GM12878 (cell line): ENCODE data around the gene MCUB. TPM values are rescaled to one million over a fixed set of nuclear protein-coding genes. Genes with fewer than 3 reads are reported as not detected.

Experiments used
- ATAC-seq: fragments of 200-7000 bp; cut with Tn5 transposase; 3 replicates; pipeline ENCODE4 v1.9.1; 2020; ENCODE audit warnings: mild to moderate bottlenecking, moderate library complexity
- BruUV-seq: library from RNA; stranded (reverse); fragments of 400-500 nt; replicated peaks from 2 replicates; lab custom pipeline; 2021; lab: Mats Ljungman, UMichigan
- CTCF ChIA-PET: fragments of 300-600 bp; sonication (Branson Sonifier 250); formaldehyde crosslinking; extraction: SDS; loops from one replicate; lab custom pipeline; 2021; ENCODE audit warnings: inconsistent platforms; lab: Yijun Ruan, JAX
- POLR2A ChIA-PET: fragments of 350-600 bp; formaldehyde crosslinking; extraction: SDS; loops from one replicate; lab custom pipeline; 2021; ENCODE audit warnings: inconsistent platforms; lab: Charles Lee
- RAD21 ChIA-PET: fragments of 300-600 bp; sonication (Branson Sonifier 250); formaldehyde crosslinking; loops from one replicate; lab custom pipeline; 2023; ENCODE audit warnings: antibody characterized with exemption; ENCODE audit not compliant: unreplicated experiment; lab: Charles Lee
- SMC1A ChIA-PET: fragments of 300-600 bp; sonication (Branson Sonifier 250); formaldehyde crosslinking; loops from one replicate; lab custom pipeline; 2023; ENCODE audit not compliant: unreplicated experiment, uncharacterized antibody; lab: Charles Lee
- DNase-seq: peaks from one replicate; pipeline ENCODE4 v3.0.0-alpha.2; 2011; ENCODE audit warnings: low read depth, low spot score
- FAIRE-seq: peaks from 3 replicates; lab custom pipeline; 2011; peaks lifted over from hg19 to GRCh38; lab: Jason Lieb, UNC
- H2AFZ ChIP-seq: 2 replicates; pipeline ENCODE4 v1.6.0; 2011; ENCODE audit warnings: low read depth, low read length, control low read depth; ENCODE audit not compliant: control insufficient read depth
- H3K27ac ChIP-seq: 2 replicates; pipeline ENCODE4 v1.5.1; 2011; ENCODE audit warnings: control low read depth; ENCODE audit not compliant: control insufficient read depth, insufficient read depth
- H3K27me3 ChIP-seq, 2 experiments: replicated peaks in 1 of 2; 2 replicates each; pipeline versions ENCODE4 v1.6.0 to v1.6.1; 2011; ENCODE audit warnings: low read length in 1 of 2; ENCODE audit not compliant: control insufficient read depth in 2 of 2, insufficient read depth in 2 of 2
- H3K36me3 ChIP-seq, 2 experiments: 2 replicates each; pipeline ENCODE4 v1.5.1; 2011; ENCODE audit warnings: low read length in 1 of 2; ENCODE audit not compliant: control insufficient read depth in 2 of 2, insufficient read depth in 2 of 2
- H3K4me1 ChIP-seq: 2 replicates; pipeline ENCODE4 v1.6.1; 2011; ENCODE audit warnings: mild to moderate bottlenecking, low read length, moderate library complexity, mixed read lengths; ENCODE audit not compliant: control insufficient read depth, insufficient read depth
- H3K4me2 ChIP-seq: 2 replicates; pipeline ENCODE4 v1.6.0; 2011; ENCODE audit warnings: control low read depth; ENCODE audit not compliant: control insufficient read depth, insufficient read depth
- H3K4me3 ChIP-seq: fragments of 200-600 bp; sonication (generic); 2 replicates; pipeline ENCODE4 v1.5.1; 2016
- H3K79me2 ChIP-seq: 2 replicates; pipeline ENCODE4 v1.6.0; 2011; ENCODE audit warnings: low read length; ENCODE audit not compliant: control insufficient read depth, insufficient read depth
- H3K9ac ChIP-seq: 2 replicates; pipeline ENCODE4 v1.8.0; 2011; ENCODE audit warnings: low read length, control low read depth, mixed read lengths; ENCODE audit not compliant: control insufficient read depth, insufficient read depth
- H3K9me3 ChIP-seq: replicated peaks from 3 replicates; pipeline ENCODE4 v1.5.1; 2011; ENCODE audit warnings: mild to moderate bottlenecking, low read length; ENCODE audit not compliant: control insufficient read depth, insufficient read depth
- H4K20me1 ChIP-seq: 2 replicates; pipeline ENCODE4 v1.6.0; 2011; ENCODE audit not compliant: control insufficient read depth, insufficient read depth
- BRCA1 ChIP-seq: IDR thresholded peaks from 2 replicates; pipeline ENCODE4 v1.6.1; 2011; ENCODE audit warnings: low read depth, low read length, improper control_type of control experiment
- FOXK2 ChIP-seq: fragments of 450-650 bp; IDR thresholded peaks from 2 replicates; pipeline ENCODE4 v1.6.1; 2017; ENCODE audit warnings: mild to moderate bottlenecking, moderate library complexity
- IKZF1 ChIP-seq: fragments of 450-650 bp; conservative IDR thresholded peaks from 2 replicates; pipeline ENCODE4 v1.6.1; 2017; ENCODE audit warnings: antibody characterized with exemption, mild to moderate bottlenecking
- RAD21 ChIP-seq: IDR thresholded peaks from 2 replicates; pipeline ENCODE4 v1.6.1; 2011; ENCODE audit warnings: mild to moderate bottlenecking, low read depth, low read length, moderate library complexity; ENCODE audit not compliant: insufficient read depth
- RAD51 ChIP-seq: fragments of 450-650 bp; IDR thresholded peaks from 2 replicates; pipeline ENCODE4 v1.6.1; 2016; ENCODE audit warnings: moderate library complexity, mild to moderate bottlenecking, inconsistent platforms
- RB1 ChIP-seq: fragments of 450-650 bp; formaldehyde crosslinking; IDR thresholded peaks from 2 replicates; pipeline ENCODE4 v1.6.1; 2017; ENCODE audit warnings: mild to moderate bottlenecking, borderline replicate concordance
- STAT1 ChIP-seq: fragments of 450-650 bp; conservative IDR thresholded peaks from 2 replicates; pipeline ENCODE4 v1.6.1; 2014; ENCODE audit warnings: antibody characterized with exemption, mild to moderate bottlenecking
- TCF3 ChIP-seq: IDR thresholded peaks from 2 replicates; pipeline ENCODE4 v1.6.1; 2012; ENCODE audit warnings: low read depth, mild to moderate bottlenecking, low read length, borderline replicate concordance; ENCODE audit not compliant: insufficient read depth
- WGBS: methylation state at CpG from one replicate; pipeline ENCODE4 v1.1.6; 2016; ENCODE audit warnings: low lambda C conversion rate; ENCODE audit not compliant: insufficient replicate concordance, insufficient coverage; ENCODE audit errors: missing lambda C conversion rate; 5-methylcytosine and 5-hydroxymethylcytosine counted together
- in situ Hi-C: fragments of 300-500 bp; cut with MboI; formaldehyde crosslinking; loops from 9 replicates; pipeline ENCODE4 v1.14.3; 2018; ENCODE audit warnings: mixed read lengths
- intact Hi-C: fragments of 100-400 bp; cut with micrococcal nuclease; formaldehyde crosslinking; loops from one replicate; pipeline ENCODE4 v1.14.2; 2022; ENCODE audit not compliant: unreplicated experiment
- polyA plus RNA-seq, 11 experiments: library from polyadenylated mRNA; depleted of rRNA in 4 of 11; unstranded in 6 of 11; stranded (reverse) in 5 of 11; fragments of >200 nt; fragmentation: Nextera tagmentation in 4 of 11; fragmentation: Illumina TruSeq in 1 of 11; extraction: Ambion mirVana in 4 of 11; extraction: Trizol in 1 of 11; gene quantifications; 1 replicate in 1 of 11; 2 replicates in 10 of 11; pipeline versions ENCODE4 v1.2.1 to v1.2.3, GENCODE V29; 2011 to 2016; ENCODE audit warnings: inconsistent platforms in 2 of 11, missing spikeins in 2 of 11, low read depth in 1 of 11
- total RNA-seq, 4 experiments: library from RNA; depleted of rRNA in 3 of 4; stranded (reverse); fragments of >200 nt in 3 of 4; fragmentation: Illumina TruSeq in 1 of 4; extraction: Trizol in 1 of 4; gene quantifications; 2 replicates each; pipeline versions ENCODE4 v1.2.1 to v1.2.3, GENCODE V29; 2013 to 2021
- TF ChIP-seq, protein P1 (sequence below): fragments of 450-650 bp; IDR thresholded peaks from 2 replicates; pipeline ENCODE4 v1.6.1; 2016; ENCODE audit warnings: mild to moderate bottlenecking
- TF ChIP-seq, protein P2 (sequence below): IDR thresholded peaks from 2 replicates; pipeline ENCODE4 v1.6.1; 2011; ENCODE audit warnings: mild to moderate bottlenecking, low read depth, low read length, moderate library complexity; ENCODE audit not compliant: insufficient replicate concordance
- TF ChIP-seq, protein P3 (sequence below): IDR thresholded peaks from 2 replicates; pipeline ENCODE4 v1.6.1; 2012; ENCODE audit warnings: low read depth, low read length, improper control_type of control experiment

MCUB gene
- total and polyA plus RNA-seq, 10 of the 15 experiments (the other 5 are each of a cell fraction or from before 2014, with no cell fraction given), result 4.7 to 63.7 (median 39.4) TPM

DNA sequence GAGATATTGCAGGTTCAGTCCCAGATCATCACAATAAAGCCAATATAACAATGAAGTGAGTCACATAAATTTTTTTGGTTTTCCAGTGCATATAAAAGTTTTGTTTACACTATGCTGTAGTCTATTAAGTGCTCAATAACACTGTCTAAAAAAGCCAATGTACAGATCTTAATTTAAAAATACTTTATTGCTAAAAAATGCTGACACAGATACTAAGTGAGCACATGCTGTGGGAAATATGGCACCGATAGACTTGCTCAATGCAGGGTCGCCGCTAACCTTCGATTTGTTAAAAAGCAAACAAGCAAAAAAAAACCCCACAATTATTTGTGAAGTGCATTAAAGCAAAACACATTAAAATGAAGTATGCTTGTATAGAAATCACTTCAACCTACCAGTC is 159.6 kb downstream of the MCUB start:
- intact Hi-C loops, result no loop called here
- H3K9ac ChIP-seq, result no peak overlapping the region
- H3K4me2 ChIP-seq, result no peak overlapping the region
- no peak overlapping the region for H3K4me3 ChIP-seq
- DNase-seq, result no peak
- no TSS peak for BruUV-seq
- in situ Hi-C loops, result no loop called here
- no peaks in the 10 kb centered on the region; the same call in 1 of the 2 replicates for H3K4me1 ChIP-seq
- H3K79me2 ChIP-seq, result no peaks in the 10 kb centered on the region; the same call in 1 of the 2 replicates
- H3K27me3 ChIP-seq, result no peaks in the 10 kb centered on the region
- TF ChIP-seq, protein P1, sequence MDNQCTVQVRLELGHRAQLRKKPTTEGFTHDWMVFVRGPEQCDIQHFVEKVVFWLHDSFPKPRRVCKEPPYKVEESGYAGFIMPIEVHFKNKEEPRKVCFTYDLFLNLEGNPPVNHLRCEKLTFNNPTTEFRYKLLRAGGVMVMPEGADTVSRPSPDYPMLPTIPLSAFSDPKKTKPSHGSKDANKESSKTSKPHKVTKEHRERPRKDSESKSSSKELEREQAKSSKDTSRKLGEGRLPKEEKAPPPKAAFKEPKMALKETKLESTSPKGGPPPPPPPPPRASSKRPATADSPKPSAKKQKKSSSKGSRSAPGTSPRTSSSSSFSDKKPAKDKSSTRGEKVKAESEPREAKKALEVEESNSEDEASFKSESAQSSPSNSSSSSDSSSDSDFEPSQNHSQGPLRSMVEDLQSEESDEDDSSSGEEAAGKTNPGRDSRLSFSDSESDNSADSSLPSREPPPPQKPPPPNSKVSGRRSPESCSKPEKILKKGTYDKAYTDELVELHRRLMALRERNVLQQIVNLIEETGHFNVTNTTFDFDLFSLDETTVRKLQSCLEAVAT, result no peak
- POLR2A ChIA-PET, result no interaction called here
- SMC1A ChIA-PET, result no interaction called here
- no peak overlapping the region for H2AFZ ChIP-seq
- no peak overlapping the region for H3K27ac ChIP-seq
- peaks cover 3% of the 10 kb centered on the region; the same call in 1 of the 3 replicates for H3K9me3 ChIP-seq
- no peak for ATAC-seq
- no peak for FAIRE-seq
- H4K20me1 ChIP-seq, result no peaks in the 10 kb centered on the region
- RAD21 ChIA-PET, result no interaction called here
- CTCF ChIA-PET, result no interaction called here
- WGBS, result over 99% methylated on average over 4 of the region's 4 CpGs
- H3K36me3 ChIP-seq, result peaks cover 0 to 5% of the 10 kb centered on the region in 2 experiments; a peak in 1 of 4 replicates

DNA sequence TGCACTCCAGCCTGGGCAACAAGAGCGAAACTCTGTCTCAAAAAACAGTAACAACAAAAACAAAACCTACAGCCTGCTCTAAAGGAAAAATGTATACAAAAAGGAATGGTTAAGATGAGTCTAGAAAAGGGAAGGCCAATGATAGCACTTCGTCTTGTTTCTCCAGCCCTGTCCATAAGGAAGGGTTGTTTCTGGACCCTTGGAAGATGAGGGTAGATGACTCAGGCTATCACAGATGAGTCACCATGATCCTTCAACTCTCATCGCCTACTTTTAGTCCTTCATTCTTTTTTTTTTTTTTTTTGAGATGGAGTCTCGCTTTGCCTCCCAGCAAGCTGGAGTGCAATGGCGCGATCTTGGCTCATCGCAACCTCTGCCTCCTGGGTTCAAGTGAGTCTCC is 161.0 kb downstream of the MCUB start:
- H3K36me3 ChIP-seq, result peaks cover 0 to 5% of the 10 kb centered on the region in 2 experiments; a peak in 1 of 4 replicates
- ChIA-PET SMC1A (no interaction called here), CTCF (no interaction called here), RAD21 (no interaction called here), POLR2A (interaction anchor here (0.7 kb wide), 1 partner anchor 24 kb away, joined by 6 read pairs; no protein-coding TSS in a partner anchor)
- H4K20me1 ChIP-seq, result no peaks in the 10 kb centered on the region
- no TSS peak for BruUV-seq
- in situ Hi-C loops, result no loop called here
- no peak overlapping the region for H3K4me3 ChIP-seq
- H3K4me1 ChIP-seq, result no peaks in the 10 kb centered on the region; the same call in 1 of the 2 replicates
- H3K27me3 ChIP-seq, result no peaks in the 10 kb centered on the region
- H3K27ac ChIP-seq, result no peak overlapping the region
- no peak for FAIRE-seq
- no peaks in the 10 kb centered on the region; the same call in 1 of the 2 replicates for H3K79me2 ChIP-seq
- peaks cover 3% of the 10 kb centered on the region; the same call in 1 of the 3 replicates for H3K9me3 ChIP-seq
- intact Hi-C loops, result no loop called here
- no peak overlapping the region for H3K4me2 ChIP-seq
- no peak overlapping the region for H3K9ac ChIP-seq
- TF ChIP-seq, protein P2, sequence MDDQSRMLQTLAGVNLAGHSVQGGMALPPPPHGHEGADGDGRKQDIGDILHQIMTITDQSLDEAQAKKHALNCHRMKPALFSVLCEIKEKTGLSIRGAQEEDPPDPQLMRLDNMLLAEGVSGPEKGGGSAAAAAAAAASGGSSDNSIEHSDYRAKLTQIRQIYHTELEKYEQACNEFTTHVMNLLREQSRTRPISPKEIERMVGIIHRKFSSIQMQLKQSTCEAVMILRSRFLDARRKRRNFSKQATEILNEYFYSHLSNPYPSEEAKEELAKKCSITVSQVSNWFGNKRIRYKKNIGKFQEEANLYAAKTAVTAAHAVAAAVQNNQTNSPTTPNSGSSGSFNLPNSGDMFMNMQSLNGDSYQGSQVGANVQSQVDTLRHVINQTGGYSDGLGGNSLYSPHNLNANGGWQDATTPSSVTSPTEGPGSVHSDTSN, result no peak
- TF ChIP-seq RAD21, result no peak
- no peak for TF ChIP-seq TCF3
- no peak for TF ChIP-seq BRCA1
- TF ChIP-seq, protein P3, sequence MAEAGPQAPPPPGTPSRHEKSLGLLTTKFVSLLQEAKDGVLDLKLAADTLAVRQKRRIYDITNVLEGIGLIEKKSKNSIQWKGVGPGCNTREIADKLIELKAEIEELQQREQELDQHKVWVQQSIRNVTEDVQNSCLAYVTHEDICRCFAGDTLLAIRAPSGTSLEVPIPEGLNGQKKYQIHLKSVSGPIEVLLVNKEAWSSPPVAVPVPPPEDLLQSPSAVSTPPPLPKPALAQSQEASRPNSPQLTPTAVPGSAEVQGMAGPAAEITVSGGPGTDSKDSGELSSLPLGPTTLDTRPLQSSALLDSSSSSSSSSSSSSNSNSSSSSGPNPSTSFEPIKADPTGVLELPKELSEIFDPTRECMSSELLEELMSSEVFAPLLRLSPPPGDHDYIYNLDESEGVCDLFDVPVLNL, result no peak
- no peak for TF ChIP-seq STAT1
- no peak for TF ChIP-seq RAD51
- TF ChIP-seq RB1, result no peak
- TF ChIP-seq, protein P1, result no peak
- TF ChIP-seq IKZF1, result no peak
- no peak for TF ChIP-seq FOXK2
- 100% methylated on average over 3 of the region's 7 CpGs for WGBS
- ATAC-seq, result no peak
- DNase-seq, result no peak
- no peak overlapping the region for H2AFZ ChIP-seq
